ENCODE results near the gene DAPK1.

Gene DAPK1

GRCh38 chr9:87698069-87698809 lies 200.6 kb downstream of the DAPK1 start:
- DNase-seq = no peak

- no peak for DNase-seq
Measured at GRCh38 chr9:87699835-87700234, 202.2 kb downstream of the DAPK1 start.

GRCh38 chr9:87701491-87701890 lies 203.8 kb downstream of the DAPK1 start:
- DNase-seq = no peak

- DNase-seq = no peak
Measured at GRCh38 chr9:87701931-87702421, 204.3 kb downstream of the DAPK1 start.

- no peak for DNase-seq
Measured at GRCh38 chr9:87702921-87703320, 205.3 kb downstream of the DAPK1 start.

GRCh38 chr9:87703636-87704276 lies 206.1 kb downstream of the DAPK1 start:
- DNase-seq = no peak

GRCh38 chr9:87704342-87704741 lies 206.7 kb downstream of the DAPK1 start:
- DNase-seq = no peak

GRCh38 chr9:87706066-87706739 lies 208.5 kb downstream of the DAPK1 start:
- DNase-seq = no peak

- no peak for DNase-seq
Measured at GRCh38 chr9:87707805-87708506, 210.3 kb downstream of the DAPK1 start.

- no peak for DNase-seq
Measured at GRCh38 chr9:87708546-87708945, 210.9 kb downstream of the DAPK1 start.

- no peak for DNase-seq
Measured at GRCh38 chr9:87708986-87709728, 211.5 kb downstream of the DAPK1 start.

- no peak for DNase-seq
Measured at GRCh38 chr9:87710443-87710842, 212.8 kb downstream of the DAPK1 start.

- no peak for DNase-seq
Measured at GRCh38 chr9:87711857-87712800, 214.5 kb downstream of the DAPK1 start.

GRCh38 chr9:87712801-87713277 lies 215.2 kb downstream of the DAPK1 start:
- DNase-seq = no peak

GRCh38 chr9:87713278-87713987 lies 215.8 kb downstream of the DAPK1 start:
- DNase-seq = no peak

- no peak for DNase-seq
Measured at GRCh38 chr9:87713988-87714330, 216.3 kb downstream of the DAPK1 start.

GRCh38 chr9:87714819-87715218 lies 217.2 kb downstream of the DAPK1 start:
- DNase-seq = no peak

GRCh38 chr9:87716141-87716540 lies 218.5 kb downstream of the DAPK1 start:
- no peak for DNase-seq

- no peak for DNase-seq
Measured at GRCh38 chr9:87717456-87717855, 219.8 kb downstream of the DAPK1 start.

- DNase-seq = no peak
Measured at GRCh38 chr9:87718231-87718630, 220.6 kb downstream of the DAPK1 start.

All from NCI-H446 treated with DMSO at 0.1 percent for 48 hours (cell line).